Measurements from ENCODE around the gene OAS3.
"Not testable (repeated sequence)": the region's sequence is repeated elsewhere in the genome, so short reads cannot be mapped to it uniquely, and the experiment has no call there.

The OAS3 gene

DNA sequence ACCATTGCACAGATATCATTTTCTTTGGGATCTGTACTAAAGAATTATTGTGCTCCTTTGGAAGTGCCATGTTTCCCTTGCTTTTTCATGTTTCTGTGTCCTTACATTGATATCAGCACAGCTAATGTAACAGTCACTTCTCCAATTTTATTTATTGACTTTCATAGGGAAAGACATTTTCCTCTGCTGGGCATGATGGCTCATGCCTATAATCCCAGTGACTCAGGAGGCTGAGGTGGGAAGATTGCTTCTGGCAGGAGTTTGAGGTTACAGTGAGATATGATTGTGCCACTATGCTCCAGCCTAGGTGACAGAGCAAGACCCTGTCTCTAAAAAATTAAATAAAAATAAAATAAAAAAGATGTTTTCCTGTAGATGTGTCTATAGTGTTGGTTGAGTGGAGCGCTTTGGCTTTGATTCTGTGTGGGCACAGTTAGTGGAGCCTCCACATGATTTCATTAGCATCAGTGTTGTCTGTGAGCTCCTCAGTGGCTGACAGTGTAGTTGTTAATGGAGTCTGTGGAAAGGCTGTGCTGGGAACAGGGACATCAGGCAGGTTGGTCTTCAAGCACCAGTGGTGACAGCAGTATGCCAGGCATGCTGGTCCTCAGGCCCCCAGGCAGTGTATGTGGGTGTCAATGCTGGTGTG, 47.5 kb downstream of the OAS3 start:
- no peak for DNase-seq

DNA sequence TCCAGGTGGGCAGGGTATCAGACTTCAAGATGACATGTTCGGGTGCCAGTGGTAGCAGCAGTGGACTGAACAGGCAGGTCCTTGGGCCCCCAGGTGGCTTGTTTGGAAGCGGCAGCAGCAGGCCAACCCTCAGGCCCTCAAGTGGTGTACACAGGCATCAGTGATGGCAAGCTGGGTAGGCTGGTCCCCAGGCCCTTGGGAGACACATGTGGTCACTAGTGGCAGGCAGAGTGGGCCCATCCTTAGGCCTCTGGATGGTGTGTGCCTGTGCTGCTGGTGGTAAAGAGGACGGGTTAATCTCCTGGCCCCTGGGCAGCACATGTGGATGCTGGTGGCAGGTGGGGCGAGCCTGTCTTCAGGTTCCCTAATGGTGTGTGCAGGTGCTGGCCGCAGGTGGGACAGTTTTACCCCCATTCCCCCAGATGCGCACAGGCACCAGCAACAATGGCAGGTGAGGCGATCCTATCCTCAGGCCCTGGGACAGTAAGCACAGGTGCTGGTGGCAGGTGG, 48.1 kb downstream of the OAS3 start:
- DNase-seq: no peak

DNA sequence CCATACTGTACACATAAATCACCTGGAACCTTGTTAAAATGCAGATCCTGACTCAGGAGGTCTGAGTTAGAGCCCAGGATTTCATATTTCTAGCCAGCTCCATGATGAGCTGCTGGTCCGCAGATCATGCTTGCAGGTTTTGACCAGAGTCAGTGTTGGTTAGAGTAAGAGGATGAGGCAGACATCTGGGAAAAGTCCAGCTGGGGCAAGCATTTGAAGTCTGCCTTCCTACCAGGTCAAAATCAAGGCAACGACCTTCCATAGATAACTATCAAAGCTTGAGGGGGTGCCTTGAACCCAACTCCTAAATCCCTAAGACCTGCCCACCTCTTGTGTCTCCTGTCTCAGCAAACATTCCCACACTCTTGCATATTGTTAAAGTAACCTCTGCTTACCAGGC, 49.3 kb downstream of the OAS3 start:
- no peak for DNase-seq

DNA sequence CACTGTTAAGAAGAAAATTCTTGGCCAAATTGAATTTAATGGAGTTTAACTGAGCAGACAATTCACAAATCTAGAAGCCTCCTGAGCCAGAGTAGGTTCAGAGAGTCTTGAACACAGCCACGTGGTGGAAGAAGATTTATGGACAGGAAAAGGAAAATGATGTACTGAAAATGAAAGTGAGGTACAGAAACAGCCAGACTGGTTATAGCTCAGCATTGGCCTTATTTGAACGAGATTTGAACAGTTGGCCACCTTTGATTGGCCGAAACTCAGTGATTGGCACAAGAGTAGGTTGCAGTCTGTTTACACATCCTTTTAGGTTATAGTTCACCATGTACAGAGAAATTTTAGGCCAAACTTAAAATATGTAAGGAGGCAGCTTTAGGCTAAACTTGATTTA, 50.0 kb downstream of the OAS3 start:
- DNase-seq: no peak

DNA sequence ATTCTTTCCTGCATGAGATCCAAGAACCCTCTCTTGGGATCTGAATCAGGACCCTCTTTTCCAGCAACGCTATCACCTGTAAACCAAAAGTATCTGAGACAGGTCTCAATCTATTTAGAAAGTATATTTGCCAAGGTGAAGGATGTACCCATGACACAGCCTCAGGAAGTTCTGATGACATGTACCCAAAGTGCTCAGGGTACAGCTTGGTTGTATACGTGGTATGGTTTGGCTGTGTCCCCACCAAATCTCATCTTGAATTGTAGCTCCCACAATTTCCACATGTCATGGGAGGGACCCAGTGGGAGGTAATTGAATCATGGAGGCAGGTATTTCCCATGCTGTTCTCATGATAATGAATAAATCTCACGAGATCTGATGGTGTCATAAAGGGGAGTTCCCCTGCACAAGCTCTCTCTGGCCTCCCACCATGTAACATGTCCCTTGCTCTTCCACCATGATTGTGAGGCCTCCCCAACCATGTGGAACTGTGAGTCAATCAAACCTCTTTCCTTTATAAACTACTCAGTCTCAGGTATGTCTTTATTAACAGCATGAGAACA, 50.6 kb downstream of the OAS3 start:
- DNase-seq: not testable (repeated sequence)

DNA sequence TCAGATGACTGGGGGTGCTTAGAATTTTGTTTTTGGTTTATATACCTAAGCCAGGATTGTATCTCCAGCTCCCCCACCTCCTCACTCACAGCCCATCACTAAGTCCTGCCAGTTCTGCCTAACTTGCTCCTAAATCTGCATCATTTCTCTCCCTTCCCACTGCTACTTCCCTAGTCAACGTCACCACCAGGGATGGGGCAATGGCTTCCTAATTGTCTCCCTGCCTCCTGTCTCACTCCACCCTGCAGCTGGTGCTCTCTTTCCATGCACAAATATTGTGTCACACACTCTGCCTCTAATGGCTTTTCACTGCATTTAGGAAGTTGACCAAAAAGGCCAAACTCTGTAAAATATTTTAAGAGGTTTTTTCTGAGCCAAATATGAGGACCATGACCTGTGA, 51.5 kb downstream of the OAS3 start:
- DNase-seq: no peak

DNA sequence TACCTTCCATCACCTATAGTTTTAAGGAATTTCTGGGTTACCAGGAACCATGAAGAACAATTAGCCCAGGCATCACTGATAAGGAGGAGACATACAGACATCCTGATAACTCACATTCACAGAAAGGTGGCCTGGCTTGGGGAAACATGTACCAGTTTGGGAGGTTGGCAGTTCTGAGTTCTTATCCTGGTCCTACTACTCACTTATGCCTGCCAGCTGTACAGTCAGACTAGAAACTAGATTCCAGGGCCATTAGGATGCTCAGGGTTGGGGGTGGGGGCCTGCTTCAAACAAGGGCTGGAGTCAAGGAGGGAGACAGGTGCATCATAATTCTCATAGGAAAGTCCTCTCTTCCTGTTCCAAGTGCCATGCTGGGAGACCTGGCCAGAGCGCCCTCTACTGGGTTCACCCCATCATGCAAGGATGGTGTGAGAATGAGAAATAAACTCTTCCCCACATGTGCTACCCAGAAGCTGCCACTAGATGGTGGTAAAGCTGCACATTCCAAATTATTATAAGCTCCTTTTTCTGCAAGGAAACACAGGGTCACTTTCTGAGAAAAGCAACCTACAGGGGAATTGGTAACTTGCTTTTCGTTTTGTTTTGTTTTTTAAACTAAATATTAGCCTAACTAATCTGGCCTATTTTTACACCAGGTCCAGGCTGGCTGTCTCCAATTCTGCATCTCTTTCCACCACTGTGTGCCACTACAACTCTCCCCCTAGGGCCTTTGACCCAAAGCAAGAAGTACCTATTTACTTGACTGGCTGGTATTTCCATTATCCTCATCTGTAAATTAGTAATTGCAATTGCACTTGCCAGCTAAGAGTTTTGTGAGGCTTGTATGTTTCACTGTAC, 54.5 kb downstream of the OAS3 start:
- peak; percentile 34 for DNase-seq

DNA sequence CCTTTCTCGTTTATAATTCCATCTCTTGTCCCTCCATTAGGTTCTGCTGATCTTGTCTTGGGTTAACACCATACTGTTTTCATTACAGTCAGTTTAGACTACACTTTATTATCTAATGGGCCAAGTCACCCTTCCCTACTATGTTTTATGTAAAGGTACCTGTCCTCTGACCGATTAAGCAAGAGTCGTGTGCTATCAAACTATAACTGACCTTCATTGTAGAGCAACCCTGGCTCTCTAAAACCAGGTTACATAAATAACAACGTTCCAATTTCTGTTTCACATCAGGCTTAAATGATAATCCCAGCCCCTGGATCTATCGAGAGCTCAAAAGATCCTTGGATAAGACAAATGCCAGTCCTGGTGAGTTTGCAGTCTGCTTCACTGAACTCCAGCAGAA, 56.7 kb downstream of the OAS3 start:
- DNase-seq: no peak

DNA sequence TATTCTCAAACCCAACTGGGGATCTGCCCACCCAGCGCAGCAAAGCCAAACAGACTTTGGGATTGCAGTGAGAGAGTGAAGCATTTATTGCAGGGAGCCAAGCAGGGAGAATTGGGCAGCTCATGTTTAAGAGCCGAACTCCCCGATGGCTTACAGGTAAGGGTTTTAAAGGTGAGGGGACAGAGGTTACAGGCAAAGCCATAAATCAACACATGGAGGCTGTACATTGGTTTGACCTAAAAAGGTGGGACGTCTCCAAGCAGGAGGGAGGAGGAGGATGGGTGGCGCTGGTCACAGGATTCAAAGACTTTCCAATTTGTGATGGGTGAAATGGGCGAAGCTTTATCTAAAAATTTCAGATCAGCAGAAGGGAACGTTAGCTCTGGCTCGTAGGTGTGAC, 58.2 kb downstream of the OAS3 start:
- no peak for DNase-seq

DNA sequence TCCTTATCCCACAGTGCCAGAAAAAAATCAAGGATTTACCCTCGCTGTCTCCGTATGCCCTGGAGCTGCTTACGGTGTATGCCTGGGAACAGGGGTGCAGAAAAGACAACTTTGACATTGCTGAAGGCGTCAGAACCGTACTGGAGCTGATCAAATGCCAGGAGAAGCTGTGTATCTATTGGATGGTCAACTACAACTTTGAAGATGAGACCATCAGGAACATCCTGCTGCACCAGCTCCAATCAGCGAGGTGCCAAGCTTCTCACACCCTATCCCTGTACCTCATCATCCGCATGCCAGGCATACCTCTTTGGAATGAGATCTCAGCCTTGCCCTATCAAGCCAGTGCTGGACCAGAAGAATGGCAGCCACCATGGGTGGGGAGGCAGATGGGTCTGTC, 59.2 kb downstream of the OAS3 start:
- no peak for DNase-seq

DNA sequence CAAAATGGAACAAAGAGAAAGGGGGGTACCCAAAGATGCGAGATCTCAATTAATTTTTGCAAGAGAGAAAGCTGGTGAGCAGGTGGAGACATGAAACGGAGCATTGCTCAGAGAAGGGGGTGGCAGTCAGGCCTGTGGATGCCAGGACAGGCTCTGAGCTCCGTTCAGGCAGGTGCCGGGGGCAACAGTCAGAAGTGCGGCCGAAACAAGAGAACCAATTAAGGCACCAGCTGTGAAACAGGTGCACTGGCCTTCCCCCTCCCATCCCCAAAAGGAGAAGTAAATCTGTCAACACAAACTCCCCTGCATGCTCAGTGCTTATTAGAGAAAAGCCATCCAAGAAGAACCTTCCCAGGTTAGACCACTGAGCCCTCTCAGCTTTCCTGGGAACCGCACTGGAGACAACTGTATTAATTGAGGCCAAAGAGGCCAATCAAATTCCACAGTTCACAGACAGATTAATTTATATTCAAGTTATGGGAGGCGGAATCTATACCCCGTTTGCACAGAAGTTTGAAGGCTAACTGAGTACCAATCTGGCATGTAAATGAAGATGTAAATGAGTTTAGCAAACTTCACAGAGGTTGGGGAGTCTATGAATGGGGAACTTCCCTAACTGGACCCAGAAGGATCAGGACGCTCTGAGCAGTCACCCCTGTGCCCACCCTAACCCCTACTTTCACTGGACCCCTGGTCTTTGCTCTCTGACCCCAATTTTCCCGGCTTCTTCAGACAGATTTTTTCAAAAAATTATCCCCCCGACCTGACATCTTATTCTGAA, 60.9 kb downstream of the OAS3 start:
- DNase-seq: no peak

DNA sequence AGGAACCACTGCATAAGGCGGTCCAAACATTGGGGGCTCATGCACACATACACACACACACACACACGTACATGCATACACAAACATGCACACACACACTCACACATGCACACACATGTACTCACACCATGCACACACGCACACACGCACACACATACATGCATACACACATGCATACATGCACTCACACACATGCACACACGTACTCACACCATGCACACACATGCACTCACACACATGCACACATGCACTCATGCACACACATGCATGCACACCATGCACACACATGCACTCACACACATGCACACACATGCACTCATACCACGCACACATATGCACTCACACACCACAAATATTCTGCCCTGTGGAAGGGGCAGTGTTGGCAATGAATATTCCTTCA, 62.2 kb downstream of the OAS3 start:
- no peak for DNase-seq

DNA sequence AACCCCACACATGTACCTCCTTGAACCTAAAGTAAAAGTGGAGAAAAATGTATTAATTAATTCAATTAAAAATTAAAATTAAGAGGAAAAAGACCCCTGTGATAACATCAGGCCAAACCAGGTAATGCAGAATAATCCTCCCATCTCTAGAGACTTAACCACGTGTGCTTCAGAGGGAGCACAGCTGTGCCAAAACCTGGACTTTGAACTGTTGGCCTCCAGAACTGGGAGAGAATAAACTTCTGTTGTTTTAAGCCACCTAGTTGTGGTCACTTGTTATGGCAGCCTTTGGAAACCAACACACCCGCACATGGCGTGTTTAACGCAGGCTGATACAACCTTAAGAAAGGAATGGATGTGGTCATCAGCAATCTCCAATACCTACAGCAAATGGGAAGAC, 63.9 kb downstream of the OAS3 start:
- DNase-seq: no peak

DNA sequence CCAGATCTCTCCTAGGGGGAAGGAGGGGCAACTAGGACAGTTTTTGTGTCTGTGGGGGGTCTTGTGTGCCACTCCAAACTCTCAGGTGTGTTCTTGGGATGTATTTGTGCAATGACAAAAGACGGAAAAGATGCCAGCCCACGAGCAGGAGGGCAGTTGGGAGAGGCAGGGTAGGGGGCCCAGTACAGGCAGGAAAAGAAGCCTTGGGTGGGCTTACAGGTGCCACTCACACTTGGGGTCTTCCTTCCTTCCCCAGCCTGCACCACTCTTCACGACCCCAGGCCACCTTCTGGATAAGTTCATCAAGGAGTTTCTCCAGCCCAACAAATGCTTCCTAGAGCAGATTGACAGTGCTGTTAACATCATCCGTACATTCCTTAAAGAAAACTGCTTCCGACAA, 64.4 kb downstream of the OAS3 start:
- no peak for DNase-seq

DNA sequence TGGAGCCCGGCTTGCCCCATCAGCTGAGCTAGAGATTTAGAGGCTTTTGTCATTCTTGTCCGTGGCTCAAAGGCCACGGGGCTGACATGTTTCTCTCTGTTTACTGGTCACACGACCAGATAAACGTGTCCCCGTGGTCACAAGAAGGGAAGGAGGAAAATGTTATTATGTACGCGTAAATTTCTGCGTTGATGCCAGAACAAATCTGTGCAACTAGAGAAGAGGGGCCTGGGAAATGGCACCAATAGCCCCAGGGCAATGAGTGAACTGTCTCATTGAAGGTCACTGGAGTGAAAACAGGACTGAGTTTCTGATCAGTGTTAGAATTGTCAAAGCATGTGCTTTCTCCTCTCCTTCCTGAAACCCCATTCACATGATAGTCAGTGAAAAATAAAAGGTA, 65.4 kb downstream of the OAS3 start:
- DNase-seq: no peak

DNA sequence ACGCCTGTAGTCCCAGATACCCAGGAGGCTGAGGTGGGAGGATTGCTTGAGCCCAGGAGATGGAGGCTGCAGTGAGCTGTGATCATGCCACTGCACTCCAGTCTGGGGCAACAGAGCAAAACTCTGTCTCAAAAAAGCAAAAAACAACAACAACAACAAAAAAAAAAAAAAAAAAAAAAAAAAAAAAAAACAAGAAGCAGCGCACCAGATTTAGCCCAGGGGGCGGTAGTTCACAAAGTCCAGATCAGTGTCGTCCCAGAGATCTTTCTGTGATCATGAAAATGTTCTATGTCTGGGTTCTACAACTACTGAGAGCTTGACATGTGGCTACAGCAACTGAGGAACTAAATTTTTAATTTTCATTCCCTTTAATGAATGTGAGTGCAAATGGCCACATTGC, 67.5 kb downstream of the OAS3 start:
- DNase-seq: no peak

DNA sequence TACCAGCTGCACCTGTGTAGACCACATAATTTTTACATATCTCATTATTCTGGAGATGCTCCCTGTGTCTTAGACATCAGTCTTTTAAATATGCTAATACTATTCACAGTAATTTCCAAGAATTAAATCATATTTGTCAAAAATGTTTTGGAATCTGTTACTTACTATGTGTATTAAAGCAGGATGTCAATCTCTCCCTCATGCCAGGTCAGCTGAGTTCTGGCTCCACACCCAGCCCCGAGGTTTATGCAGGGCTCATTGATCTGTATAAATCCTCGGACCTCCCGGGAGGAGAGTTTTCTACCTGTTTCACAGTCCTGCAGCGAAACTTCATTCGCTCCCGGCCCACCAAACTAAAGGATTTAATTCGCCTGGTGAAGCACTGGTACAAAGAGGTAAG, 67.9 kb downstream of the OAS3 start:
- no peak for DNase-seq

DNA sequence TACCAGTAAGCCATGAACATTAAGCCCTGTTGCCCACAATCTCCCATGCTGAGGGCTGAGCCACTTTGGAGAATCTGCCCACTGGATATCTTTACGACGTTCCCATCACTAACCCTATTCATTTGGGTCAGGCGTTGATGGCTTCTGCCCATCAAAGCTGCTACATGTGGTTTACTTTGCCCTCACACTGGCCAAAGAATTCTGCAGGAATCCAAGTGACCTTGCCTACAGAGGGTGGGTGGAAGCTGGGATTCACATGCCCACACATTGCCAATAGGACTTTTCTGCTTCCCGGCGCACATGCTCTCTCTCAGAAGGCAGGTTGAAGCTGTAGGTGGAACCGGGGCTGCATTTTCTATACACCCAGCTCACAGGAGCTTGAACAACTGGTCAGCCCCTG, 68.4 kb downstream of the OAS3 start:
- DNase-seq: no peak

DNA sequence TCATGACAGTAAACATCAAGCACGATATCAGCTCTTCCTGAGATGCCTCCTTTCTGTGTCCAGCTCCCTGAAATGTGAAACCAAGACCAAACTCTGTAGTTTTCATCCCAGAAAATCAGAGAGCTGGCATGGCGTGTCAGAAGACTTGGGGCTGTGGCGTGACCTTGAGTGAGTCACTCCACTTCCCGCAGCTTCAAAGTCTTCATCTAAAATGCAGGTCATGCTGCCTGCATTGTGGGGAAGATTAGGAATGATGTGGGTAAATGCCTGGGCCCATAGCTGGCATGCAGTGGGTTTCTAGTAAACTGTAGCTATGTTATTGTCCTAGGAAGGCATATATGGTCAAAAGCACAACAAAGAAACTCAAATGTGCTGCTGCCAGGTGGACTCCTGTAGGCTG, 68.9 kb downstream of the OAS3 start:
- DNase-seq: no peak

DNA sequence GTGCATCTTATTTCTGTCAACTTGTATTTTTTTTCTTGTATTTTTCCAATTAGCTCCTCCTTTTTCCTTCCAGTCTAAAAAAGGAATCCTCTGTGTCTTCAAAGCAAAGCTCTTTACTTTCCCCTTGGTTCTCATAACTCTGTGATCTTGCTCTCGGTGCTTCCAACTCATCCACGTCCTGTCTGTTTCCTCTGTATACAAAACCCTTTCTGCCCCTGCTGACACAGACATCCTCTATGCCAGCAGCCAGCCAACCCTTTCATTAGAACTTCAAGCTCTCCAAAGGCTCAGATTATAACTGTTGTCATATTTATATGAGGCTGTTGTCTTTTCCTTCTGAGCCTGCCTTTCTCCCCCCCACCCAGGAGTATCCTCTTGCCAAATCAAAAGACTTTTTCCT, 72.4 kb downstream of the OAS3 start:
- no peak for DNase-seq

DNA sequence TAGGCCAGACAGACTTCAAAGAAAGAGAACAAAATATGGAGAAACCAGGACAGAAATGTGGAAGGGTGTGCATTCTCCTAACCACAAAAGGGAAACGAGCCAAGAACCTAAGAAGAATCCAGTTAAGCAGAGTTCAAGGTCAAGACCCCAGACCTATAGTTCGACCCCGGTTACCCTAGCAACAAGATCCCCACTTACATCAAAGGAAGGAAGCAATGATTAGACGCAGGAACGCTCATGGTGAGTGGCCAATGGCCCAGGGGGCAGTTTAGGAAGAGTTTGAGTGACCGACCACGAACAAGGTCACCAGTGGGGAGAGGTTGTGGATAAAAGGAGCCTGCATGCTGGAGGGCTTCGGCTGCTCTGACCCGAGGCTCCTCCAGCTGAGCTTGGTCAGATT, 76.3 kb downstream of the OAS3 start:
- DNase-seq: no peak

DNA sequence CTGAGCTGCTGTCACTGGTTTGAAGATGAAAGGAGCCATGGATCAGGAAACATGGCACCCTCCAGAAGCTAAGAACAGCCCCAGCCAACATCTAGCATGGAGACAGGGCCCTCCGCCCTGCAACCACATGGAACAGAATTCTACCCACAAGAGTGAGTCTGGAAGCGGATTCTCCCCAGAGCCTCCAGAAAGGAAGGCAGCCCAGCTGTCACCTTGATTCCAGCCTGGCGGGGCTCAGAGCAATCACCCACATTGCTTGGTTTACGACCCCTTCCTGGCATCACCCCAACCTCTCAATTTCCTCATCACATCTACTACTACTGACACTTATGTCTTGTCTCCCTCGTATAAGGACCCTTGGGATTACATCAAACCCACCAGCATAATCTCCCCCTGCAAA, 78.5 kb downstream of the OAS3 start:
- no peak for DNase-seq

DNA sequence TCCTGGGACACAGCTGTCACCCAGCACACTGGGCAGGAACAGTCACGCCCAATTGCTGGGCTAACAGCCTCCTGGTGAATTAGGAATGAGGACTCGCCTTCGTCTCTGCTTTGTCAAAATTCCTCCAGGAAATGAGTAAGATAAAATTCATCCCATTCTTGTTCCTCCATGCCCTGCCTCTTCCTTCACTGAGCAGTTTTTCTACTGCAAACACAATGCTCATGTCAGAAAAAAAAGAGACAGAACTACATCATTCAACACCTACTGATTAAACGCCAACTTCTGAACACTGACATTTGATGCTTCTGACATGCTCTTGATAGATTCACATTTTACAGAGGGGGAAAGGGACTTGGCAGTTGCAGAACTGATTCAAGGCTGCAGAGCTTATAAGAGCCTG, 80.8 kb downstream of the OAS3 start:
- no peak for DNase-seq
